HCT116 (cell line): ENCODE results near the gene SMIM35. TPM values are rescaled to one million over a fixed set of nuclear protein-coding genes. Genes with fewer than 3 reads are reported as not detected.

ENCODE experiments used
- ATAC-seq: fragments of 200-7000 bp; cut with Tn5 transposase; 2 replicates; pipeline ENCODE4 v1.9.1; 2020; ENCODE audit warnings: mild to moderate bottlenecking, moderate library complexity
- BruUV-seq: library from RNA; stranded (reverse); fragments of 400-500 nt; replicated peaks from 2 replicates; lab custom pipeline; 2021; lab: Mats Ljungman, UMichigan
- CTCF ChIA-PET: fragments of 300-600 bp; sonication (Branson Sonifier 250); formaldehyde crosslinking; loops from one replicate; lab custom pipeline; 2021; ENCODE audit warnings: antibody characterized with exemption; lab: Charles Lee
- POLR2A ChIA-PET: fragments of 300-600, 350-600 bp; sonication (Branson Sonifier 250); formaldehyde crosslinking; loops from one replicate; lab custom pipeline; 2021; ENCODE audit warnings: antibody characterized with exemption; lab: Charles Lee
- RAD21 ChIA-PET, 2 experiments: fragments of 300-600 bp; sonication (Branson Sonifier 250); formaldehyde crosslinking; loops; one replicate each; lab custom pipeline; 2023; ENCODE audit warnings: low total read pairs in 2 of 2; ENCODE audit not compliant: uncharacterized antibody in 2 of 2, unreplicated experiment in 2 of 2, low non-redundant PET in 1 of 2; lab: Charles Lee
- DNase-seq: peaks from one replicate; pipeline ENCODE4 v3.0.0-alpha.2; 2010; ENCODE audit warnings: low read depth, low spot score
- H2AFZ ChIP-seq: fragments of 200-600 bp; shearing (Covaris generic), sonication (generic); 2 replicates; pipeline ENCODE4 v1.6.1; 2017; ENCODE audit warnings: low read depth, mixed run types, mixed read lengths, antibody characterized with exemption, low read length; ENCODE audit not compliant: poor library complexity, severe bottlenecking
- H3K27ac ChIP-seq: 2 replicates; pipeline ENCODE4 v1.5.1; 2012; ENCODE audit warnings: low read depth, low read length
- H3K27me3 ChIP-seq: fragments of 200-600 bp; sonication (generic); 2 replicates; pipeline ENCODE4 v1.6.1; 2016; ENCODE audit warnings: mixed run types, low read length, mixed read lengths; ENCODE audit not compliant: insufficient read depth
- H3K36me3 ChIP-seq, 2 experiments: fragments of 200-500 bp in 1 of 2; fragments of 200-600 bp in 1 of 2; sonication (Bioruptor generic) in 1 of 2; sonication (generic) in 1 of 2; 2 replicates each; pipeline versions ENCODE4 v1.5.1 to v1.6.1; 2014 to 2016; ENCODE audit warnings: low read length in 2 of 2, inconsistent platforms in 1 of 2, mixed read lengths in 1 of 2, mixed run types in 1 of 2; ENCODE audit not compliant: insufficient read depth in 2 of 2, control insufficient read depth in 1 of 2
- H3K4me1 ChIP-seq, 2 experiments: fragments of 200-600 bp in 1 of 2; sonication (generic) in 1 of 2; 2 replicates each; pipeline versions ENCODE4 v1.5.1 to v1.6.1; 2012 to 2017; ENCODE audit warnings: low read length in 2 of 2, inconsistent platforms in 1 of 2, mild to moderate bottlenecking in 1 of 2, mixed read lengths in 1 of 2, mixed run types in 1 of 2, moderate library complexity in 1 of 2; ENCODE audit not compliant: insufficient read depth in 2 of 2, control insufficient read depth in 1 of 2
- H3K4me2 ChIP-seq: fragments of 200-600 bp; sonication (generic); 2 replicates; pipeline ENCODE4 v1.6.1; 2017; ENCODE audit warnings: mixed run types, low read length, mixed read lengths
- H3K4me3 ChIP-seq, 2 experiments: fragments of 200-600 bp in 1 of 2; sonication (generic) in 1 of 2; replicated peaks in 1 of 2; 2 replicates each; pipeline ENCODE4 v1.5.1; 2011 to 2016; ENCODE audit warnings: low read length in 2 of 2, control low read depth in 1 of 2, low read depth in 1 of 2, mild to moderate bottlenecking in 1 of 2, mixed read lengths in 1 of 2, mixed run types in 1 of 2
- H3K79me2 ChIP-seq: fragments of 200-600 bp; sonication (generic); 2 replicates; pipeline ENCODE4 v1.6.1; 2017; ENCODE audit warnings: mild to moderate bottlenecking, mixed run types, low read length, moderate library complexity, mixed read lengths; ENCODE audit not compliant: insufficient read depth
- H3K9ac ChIP-seq: fragments of 200-600 bp; sonication (generic); 2 replicates; pipeline ENCODE4 v1.6.1; 2016; ENCODE audit warnings: low read length, mixed read lengths
- H3K9me2 ChIP-seq: fragments of 200-600 bp; sonication (generic), shearing (Covaris generic); 2 replicates; pipeline ENCODE4 v1.6.1; 2017; ENCODE audit warnings: mixed run types, mild to moderate bottlenecking, moderate library complexity; ENCODE audit not compliant: insufficient read depth
- H3K9me3 ChIP-seq, 2 experiments: fragments of 200-500 bp in 1 of 2; fragments of 200-600 bp in 1 of 2; sonication (Bioruptor generic) in 1 of 2; sonication (generic) in 1 of 2; 2 replicates each; pipeline ENCODE4 v1.6.1; 2014 to 2017; ENCODE audit warnings: low read length in 2 of 2, mixed read lengths in 2 of 2, inconsistent platforms in 1 of 2, low read depth in 1 of 2, mild to moderate bottlenecking in 1 of 2, mixed run types in 1 of 2, moderate library complexity in 1 of 2; ENCODE audit not compliant: control insufficient read depth in 1 of 2, insufficient read depth in 1 of 2
- H4K20me1 ChIP-seq: fragments of 200-600 bp; sonication (generic), shearing (Covaris generic); 2 replicates; pipeline ENCODE4 v1.6.1; 2017; ENCODE audit warnings: mixed run types, mild to moderate bottlenecking, moderate library complexity; ENCODE audit not compliant: insufficient read depth
- ATF3 ChIP-seq: IDR thresholded peaks from 2 replicates; pipeline ENCODE4 v1.6.1; 2012
- CEBPB ChIP-seq: IDR thresholded peaks from 2 replicates; pipeline ENCODE4 v1.6.1; 2012; ENCODE audit warnings: low read depth
- ELF1 ChIP-seq: IDR thresholded peaks from 2 replicates; pipeline ENCODE4 v1.6.1; 2012; ENCODE audit warnings: low read depth, borderline replicate concordance
- EZH2phosphoT487 ChIP-seq: fragments of 200-600 bp; IDR thresholded peaks from 2 replicates; pipeline ENCODE4 v1.6.1; 2018; ENCODE audit warnings: antibody characterized with exemption, borderline replicate concordance
- POLR2A ChIP-seq: IDR thresholded peaks from 2 replicates; pipeline ENCODE4 v1.7.0; 2011; ENCODE audit warnings: borderline replicate concordance; ENCODE audit not compliant: insufficient read depth, insufficient read length; ENCODE audit errors: extremely low read depth
- RAD21 ChIP-seq: IDR thresholded peaks from 2 replicates; pipeline ENCODE4 v1.6.1; 2012; ENCODE audit warnings: low read depth, mild to moderate bottlenecking
- REST ChIP-seq: IDR thresholded peaks from 2 replicates; pipeline ENCODE4 v1.6.1; 2012; ENCODE audit warnings: low read depth
- SP1 ChIP-seq: IDR thresholded peaks from 2 replicates; pipeline ENCODE4 v1.6.1; 2012; ENCODE audit warnings: low read depth
- SRF ChIP-seq: IDR thresholded peaks from 2 replicates; pipeline ENCODE4 v1.6.1; 2012; ENCODE audit warnings: low read depth
- ZFX ChIP-seq: fragments of 450-650 bp; IDR thresholded peaks from 2 replicates; pipeline ENCODE4 v1.6.1; 2017
- ZNF274 ChIP-seq: fragments of 200-500 bp; sonication (Bioruptor generic); IDR thresholded peaks from 2 replicates; pipeline ENCODE4 v1.6.1; 2014; ENCODE audit warnings: mild to moderate bottlenecking, low read depth, low read length, inconsistent platforms
- intact Hi-C: fragments of 100-400 bp; cut with micrococcal nuclease; formaldehyde crosslinking; loops from 2 replicates; pipeline ENCODE4 v1.10.0; 2022
- total RNA-seq: library from RNA; stranded (reverse); gene quantifications from one replicate; pipeline ENCODE4 v1.2.1, GENCODE V29; 2021; ENCODE audit not compliant: unreplicated experiment

SMIM35 gene
- total RNA-seq, 1 experiment from 2014 or later, result not detected

GRCh38 chr11:118078911-118079411 is 7.8 kb downstream of the SMIM35 start:
- CTCF ChIA-PET, result no interaction called here
- RAD21 ChIA-PET, result no interaction called here
- H3K4me3 ChIP-seq, result no peak overlapping the region
- H3K4me2 ChIP-seq, result no peak overlapping the region
- no peak overlapping the region for H2AFZ ChIP-seq
- no peaks in the 10 kb centered on the region for H3K27me3 ChIP-seq
- DNase-seq, result no peak
- TF ChIP-seq SRF, result no peak
- no peak for TF ChIP-seq EZH2phosphoT487
- TF ChIP-seq REST, result no peak
- no peak for TF ChIP-seq ATF3
- TF ChIP-seq SP1, result no peak
- TF ChIP-seq CEBPB, result no peak
- no peak for TF ChIP-seq POLR2A
- TF ChIP-seq ZFX, result no peak
- no peak for TF ChIP-seq ELF1
- no peak for TF ChIP-seq ZNF274
- TF ChIP-seq RAD21, result no peak
- no peaks in the 10 kb centered on the region for H4K20me1 ChIP-seq
- POLR2A ChIA-PET, result no interaction called here
- H3K9ac ChIP-seq, result no peak overlapping the region
- BruUV-seq, result no TSS peak
- H3K9me2 ChIP-seq, result no peaks in the 10 kb centered on the region
- no peaks in the 10 kb centered on the region for H3K9me3 ChIP-seq
- intact Hi-C loops, result no loop called here
- H3K79me2 ChIP-seq, result no peaks in the 10 kb centered on the region
- no peak overlapping the region for H3K27ac ChIP-seq
- peaks cover 21 to 31% of the 10 kb centered on the region in 2 experiments for H3K4me1 ChIP-seq
- H3K36me3 ChIP-seq, result no peaks in the 10 kb centered on the region
- ATAC-seq, result no peak
